Activated gamma-delta T cell treated with Interleukin-2 at 50 U/mL for 16 hours (primary cell): ENCODE data around the gene PRICKLE2.

Experiments
- DNase-seq: peaks from one replicate; pipeline ENCODE4 v3.0.0-alpha.2; 2020

The PRICKLE2 gene

DNA sequence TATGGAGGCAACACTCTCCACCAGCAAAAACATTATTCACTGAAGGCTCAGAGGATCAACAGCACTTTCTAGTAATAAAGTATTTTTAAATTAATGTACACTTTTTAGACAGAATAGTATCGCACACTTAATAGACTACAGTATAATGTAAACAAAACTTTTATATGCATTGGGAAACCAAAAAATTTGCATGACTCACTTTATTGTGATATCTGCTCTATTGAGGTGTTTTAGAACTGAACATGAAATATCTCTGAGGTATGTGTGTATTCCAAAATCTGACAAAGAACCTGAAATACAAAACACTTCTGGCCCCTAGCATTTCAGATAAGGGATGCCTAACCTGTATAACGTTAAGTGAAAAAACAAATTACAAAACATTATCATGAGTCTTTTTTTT lies 99.7 kb downstream of the PRICKLE2 start:
- no peak for DNase-seq

- no peak for DNase-seq
These were observed 101.3 kb downstream of the PRICKLE2 start for GRCh38 chr3:64123931-64124330.

GRCh38 chr3:64122476-64122875 lies 102.8 kb downstream of the PRICKLE2 start:
- DNase-seq, result no peak

- no peak for DNase-seq
These were observed 103.4 kb downstream of the PRICKLE2 start for GRCh38 chr3:64121750-64122311.

- DNase-seq, result no peak
These were observed 104.4 kb downstream of the PRICKLE2 start for GRCh38 chr3:64120876-64121275.

DNA sequence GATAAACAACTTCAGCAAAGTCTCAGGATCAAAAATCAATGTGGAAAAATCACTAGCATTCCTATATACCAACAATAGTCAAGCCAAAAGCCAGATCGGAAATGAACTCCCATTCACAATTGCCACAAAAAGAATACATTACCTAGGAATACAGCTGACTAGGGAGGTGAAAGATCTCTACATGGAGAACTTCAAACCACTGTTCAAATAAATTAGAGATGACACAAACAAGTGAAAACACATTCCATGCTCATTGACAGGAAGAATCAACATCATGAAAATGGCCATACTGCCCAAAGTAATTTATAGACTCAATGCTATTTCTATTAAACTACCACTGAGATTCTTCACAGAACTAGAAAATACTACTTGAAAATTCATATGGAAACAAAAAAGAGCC lies 107.8 kb downstream of the PRICKLE2 start:
- DNase-seq, result no peak

GRCh38 chr3:64114651-64115050 lies 110.6 kb downstream of the PRICKLE2 start:
- no peak for DNase-seq

DNA sequence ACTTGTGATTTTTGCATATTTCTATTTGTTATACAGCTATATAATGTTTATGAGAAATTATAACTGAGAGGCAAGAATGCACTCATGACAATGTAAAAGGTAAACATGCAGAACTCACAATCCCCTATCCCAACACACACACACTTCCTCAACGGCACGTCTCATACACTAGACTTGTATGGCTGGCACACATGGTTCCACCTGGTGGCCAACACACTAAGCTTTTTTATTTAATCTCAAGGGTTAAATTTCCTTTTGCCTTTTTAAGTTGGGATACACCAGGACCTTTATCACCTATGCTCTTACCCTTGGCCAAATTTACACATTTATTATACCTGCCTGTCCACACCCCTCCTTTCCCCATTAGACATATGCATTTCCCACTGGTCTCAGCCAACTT lies 113.4 kb downstream of the PRICKLE2 start:
- no peak for DNase-seq

GRCh38 chr3:64111083-64111482 lies 114.2 kb downstream of the PRICKLE2 start:
- DNase-seq, result no peak

- no peak for DNase-seq
These were observed 115.2 kb downstream of the PRICKLE2 start for GRCh38 chr3:64110071-64110470.

DNA sequence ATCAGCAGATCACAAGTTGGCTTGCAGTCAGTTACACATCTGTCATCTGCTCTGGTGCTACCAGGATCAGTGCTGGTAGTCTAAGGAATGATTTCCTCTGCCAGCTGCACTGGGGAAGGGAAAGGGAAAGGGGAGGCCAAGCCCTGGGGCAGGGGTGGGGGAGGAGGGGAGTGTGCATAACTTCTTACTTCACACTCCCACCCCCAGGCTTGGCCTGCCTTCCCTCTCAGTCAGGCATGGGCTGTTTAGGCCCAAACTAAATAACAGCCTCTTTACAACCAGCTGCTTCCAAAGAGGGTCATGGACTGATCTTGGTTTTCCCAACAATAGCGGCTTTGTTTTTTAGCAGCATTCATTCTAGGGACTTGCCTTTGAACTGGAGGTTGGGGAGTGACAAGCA lies 115.8 kb downstream of the PRICKLE2 start:
- DNase-seq, result no peak

DNA sequence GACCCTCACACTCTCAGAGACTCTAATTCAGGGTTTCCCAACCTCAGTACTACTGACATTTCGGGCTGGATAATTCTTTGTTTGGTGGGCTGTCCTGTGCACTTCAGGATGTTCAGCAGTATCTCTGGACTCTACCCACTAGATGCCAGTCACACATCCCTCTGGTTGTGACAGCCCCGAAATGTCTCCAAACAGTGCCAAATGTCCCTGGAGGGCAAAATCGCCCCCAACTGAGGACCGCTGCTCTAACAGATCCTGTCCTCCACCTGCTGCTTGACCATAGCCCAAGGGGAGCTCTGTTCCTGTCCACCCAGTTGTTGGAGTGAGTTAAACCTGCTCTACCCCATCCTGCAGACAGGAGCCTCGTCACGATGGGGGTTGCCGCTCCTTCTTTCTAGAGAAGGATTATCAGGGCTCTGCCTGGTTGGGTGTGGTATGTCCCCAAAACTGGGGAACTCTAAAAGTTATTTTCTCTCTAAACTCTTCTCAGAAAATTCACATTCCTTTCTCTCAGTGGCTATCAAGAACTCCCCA lies 116.4 kb downstream of the PRICKLE2 start:
- no peak for DNase-seq

GRCh38 chr3:64108231-64108630 lies 117.0 kb downstream of the PRICKLE2 start:
- DNase-seq, result no peak

- no peak for DNase-seq
These were observed 118.1 kb downstream of the PRICKLE2 start for GRCh38 chr3:64107190-64107589.

DNA sequence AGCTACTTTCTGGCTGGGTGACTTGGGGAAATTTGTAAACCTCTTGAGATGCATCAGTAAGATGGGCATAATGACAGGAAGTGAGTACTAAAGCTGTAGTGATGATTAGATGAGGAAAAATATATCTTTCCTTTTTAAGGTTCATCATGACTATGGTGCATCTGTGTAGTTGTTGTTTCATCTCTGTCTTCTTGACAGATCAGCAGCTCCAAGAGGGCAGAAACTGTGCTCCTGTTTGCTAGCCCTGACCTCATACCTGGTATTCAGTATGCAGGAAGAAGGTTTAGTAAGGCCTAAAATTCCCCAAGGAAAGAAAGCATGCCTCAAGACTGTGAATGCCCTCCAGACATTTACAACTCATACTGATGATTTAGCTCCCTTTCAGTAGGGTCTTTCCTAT lies 119.5 kb downstream of the PRICKLE2 start:
- no peak for DNase-seq

GRCh38 chr3:64104691-64105111 lies 120.6 kb downstream of the PRICKLE2 start:
- no peak for DNase-seq

DNA sequence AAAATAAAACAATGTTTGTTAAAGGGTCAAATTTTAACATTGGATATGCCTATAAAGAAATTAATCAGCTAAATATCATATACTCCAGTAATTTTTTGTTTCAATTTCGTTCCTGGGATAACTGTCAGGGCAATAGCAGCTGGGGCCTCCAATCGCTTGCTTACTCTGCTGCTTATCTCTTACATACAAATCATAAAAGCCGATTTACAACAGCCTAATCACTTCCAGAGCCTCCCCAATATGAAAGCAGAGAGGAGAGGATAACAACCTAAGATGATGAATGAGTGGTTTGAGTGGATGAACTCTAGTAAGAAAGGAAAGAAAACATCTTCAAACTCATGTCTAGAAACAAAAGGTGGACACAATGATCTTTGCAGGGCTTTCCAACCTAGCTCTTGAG lies 121.3 kb downstream of the PRICKLE2 start:
- DNase-seq, result no peak

DNA sequence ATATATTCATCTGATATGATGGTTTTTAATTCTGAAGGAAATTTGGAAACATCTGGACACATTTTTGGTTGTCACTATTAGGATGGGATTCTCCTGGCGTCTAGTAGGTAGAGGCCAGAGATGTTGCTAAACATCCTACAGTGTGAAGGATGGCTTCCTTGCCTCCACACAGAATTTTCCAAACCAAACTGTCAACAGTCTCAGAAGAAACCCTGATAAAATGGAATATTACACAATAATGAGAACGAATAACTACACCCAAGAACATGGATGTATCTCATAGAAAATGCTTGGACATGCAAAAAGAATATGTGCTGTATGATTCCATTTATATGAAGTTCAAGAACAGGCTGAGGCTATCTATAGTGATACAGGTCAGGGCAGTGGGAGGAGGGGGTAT lies 122.1 kb downstream of the PRICKLE2 start:
- no peak for DNase-seq

DNA sequence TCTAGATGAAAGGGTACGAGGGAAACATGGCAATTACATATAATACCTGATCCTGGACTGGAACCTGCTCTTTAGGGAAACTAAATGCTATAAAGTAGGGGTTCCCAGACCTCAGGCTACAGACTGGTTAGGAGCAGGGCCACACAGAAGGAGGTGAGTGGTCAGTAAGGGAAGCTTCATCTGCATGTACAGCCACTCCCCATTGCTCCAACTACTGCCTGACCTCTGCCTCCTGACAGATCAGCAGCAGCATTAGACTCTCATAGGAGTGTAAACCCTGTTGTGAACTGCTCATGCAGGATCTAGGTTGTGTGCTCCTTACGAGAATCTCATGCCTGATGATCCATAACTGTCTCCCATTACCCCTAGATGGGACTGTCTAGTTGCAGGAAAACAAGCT lies 123.1 kb downstream of the PRICKLE2 start:
- DNase-seq, result no peak

GRCh38 chr3:64099316-64099715 lies 126.0 kb downstream of the PRICKLE2 start:
- DNase-seq, result no peak

DNA sequence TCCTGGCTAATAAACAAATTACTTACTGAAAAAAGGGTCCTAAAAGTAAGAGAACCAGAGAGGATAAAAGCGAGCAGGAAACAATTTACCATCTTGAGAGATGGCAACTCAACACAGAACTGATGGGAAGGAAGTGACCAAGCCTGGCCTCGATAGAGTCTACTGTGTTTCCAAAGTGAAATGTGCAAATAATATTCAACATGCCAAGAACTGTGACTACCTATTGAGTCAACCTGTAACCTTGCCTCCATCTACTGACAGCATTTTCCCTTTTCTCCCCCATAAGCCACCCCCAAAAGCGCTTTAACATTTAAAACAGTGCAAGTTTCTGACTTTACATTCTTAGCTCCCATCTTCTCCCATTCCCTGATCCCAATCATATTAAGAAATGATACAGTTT lies 126.6 kb downstream of the PRICKLE2 start:
- no peak for DNase-seq

DNA sequence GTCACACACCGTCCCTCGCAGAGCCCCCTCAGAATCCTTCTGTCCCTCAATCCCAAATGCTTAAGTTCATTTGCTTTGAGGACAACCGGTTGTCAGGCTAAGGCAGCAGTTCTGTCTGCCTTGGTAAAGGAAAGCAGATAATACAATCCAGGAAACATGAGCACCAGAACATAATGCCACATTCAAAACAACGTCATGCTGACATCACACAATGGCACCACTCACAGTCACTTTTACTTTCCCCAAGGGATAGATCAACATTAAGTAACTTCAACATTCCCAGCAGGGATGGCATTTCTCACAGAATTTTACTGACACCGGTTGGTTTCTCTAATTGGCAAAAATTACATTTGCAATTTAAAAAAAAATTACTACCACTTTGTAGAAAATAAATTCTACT lies 127.3 kb downstream of the PRICKLE2 start:
- no peak for DNase-seq

DNA sequence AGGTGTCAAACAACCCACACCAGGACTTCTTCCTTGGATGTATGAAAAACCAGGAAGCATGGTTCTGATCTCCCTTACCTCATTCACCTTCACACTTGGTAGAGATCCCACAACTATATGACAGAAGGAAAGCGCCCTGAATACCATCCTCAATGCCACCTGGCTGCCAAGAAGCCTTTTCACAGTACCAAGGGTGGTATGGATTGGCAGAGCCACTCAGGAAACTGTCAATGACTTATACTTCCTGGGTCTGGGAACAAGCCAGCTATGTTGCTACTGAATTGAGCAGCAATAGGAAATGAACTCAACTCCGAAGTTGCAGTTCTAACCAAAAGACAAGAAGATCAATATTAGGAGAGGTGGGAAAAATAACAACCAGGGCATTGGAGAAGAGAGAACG lies 129.5 kb downstream of the PRICKLE2 start:
- no peak for DNase-seq

- DNase-seq, result no peak
These were observed 130.6 kb downstream of the PRICKLE2 start for GRCh38 chr3:64094713-64095079.
